Lower leg skin (tissue), 3 donors: ENCODE data around the gene MDGA2.

ENCODE experiments used
- POLR2A ChIP-seq, 2 donors: fragments of 450-650 bp; IDR thresholded peaks; one replicate each; pipeline ENCODE4 v1.6.1; 2016 to 2017; ENCODE audit warnings: antibody characterized with exemption in 2 of 2, mild to moderate bottlenecking in 1 of 2, moderate library complexity in 1 of 2
- TF ChIP-seq, protein P1 (sequence below), 3 donors: fragments of 450-650 bp; IDR thresholded peaks; one replicate each; pipeline ENCODE4 v1.5.1; 2016; ENCODE audit warnings: antibody characterized with exemption in 3 of 3, mild to moderate bottlenecking in 3 of 3, moderate library complexity in 2 of 3

DNA sequence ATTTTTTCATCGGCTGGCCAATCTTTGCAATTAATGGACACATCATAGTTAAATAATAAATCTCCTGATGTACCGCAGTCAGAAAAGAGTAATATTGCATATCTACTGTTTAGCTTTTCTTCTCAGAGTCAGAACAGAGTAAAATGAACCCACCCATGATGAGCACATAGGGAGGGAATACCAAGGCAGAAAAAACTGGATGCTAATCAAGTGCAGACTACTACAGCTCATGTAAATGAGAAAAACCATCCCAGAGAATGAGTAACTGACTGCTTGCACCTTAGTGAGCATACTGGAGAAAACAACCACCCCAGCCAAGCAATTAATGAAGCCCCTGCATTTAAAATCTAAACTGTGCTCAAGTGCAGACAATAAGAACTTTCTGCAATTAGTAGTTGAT lies 483.7 kb downstream of the MDGA2 start:
- TF ChIP-seq, protein P1, sequence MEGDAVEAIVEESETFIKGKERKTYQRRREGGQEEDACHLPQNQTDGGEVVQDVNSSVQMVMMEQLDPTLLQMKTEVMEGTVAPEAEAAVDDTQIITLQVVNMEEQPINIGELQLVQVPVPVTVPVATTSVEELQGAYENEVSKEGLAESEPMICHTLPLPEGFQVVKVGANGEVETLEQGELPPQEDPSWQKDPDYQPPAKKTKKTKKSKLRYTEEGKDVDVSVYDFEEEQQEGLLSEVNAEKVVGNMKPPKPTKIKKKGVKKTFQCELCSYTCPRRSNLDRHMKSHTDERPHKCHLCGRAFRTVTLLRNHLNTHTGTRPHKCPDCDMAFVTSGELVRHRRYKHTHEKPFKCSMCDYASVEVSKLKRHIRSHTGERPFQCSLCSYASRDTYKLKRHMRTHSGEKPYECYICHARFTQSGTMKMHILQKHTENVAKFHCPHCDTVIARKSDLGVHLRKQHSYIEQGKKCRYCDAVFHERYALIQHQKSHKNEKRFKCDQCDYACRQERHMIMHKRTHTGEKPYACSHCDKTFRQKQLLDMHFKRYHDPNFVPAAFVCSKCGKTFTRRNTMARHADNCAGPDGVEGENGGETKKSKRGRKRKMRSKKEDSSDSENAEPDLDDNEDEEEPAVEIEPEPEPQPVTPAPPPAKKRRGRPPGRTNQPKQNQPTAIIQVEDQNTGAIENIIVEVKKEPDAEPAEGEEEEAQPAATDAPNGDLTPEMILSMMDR (IDR thresholded peaks at IDR 0.05): no peak
- no peak for TF ChIP-seq POLR2A (IDR thresholded peaks at IDR 0.05)
